ENCODE data around the gene PIP4K2C. TPM values are rescaled to one million over a fixed set of nuclear protein-coding genes. Genes with fewer than 3 reads are reported as not detected.
A peak's percentile ranks its signal among the peaks of the same experiment; 100 is the strongest.

PIP4K2C gene
- total and polyA plus RNA-seq, 2 of the 4 experiments (the other 2 are of a cell fraction): 12.5 to 23.1 TPM

GRCh38 chr12:57571926-57572762, 18.8 kb upstream of the PIP4K2C start:
- Histone ChIP-seq H3K36me3 (ENCODE audit: control insufficient read depth, insufficient read depth, low read length) (no peaks in the 10 kb centered on the region), H2AK5ac (ENCODE audit: low read depth, low read length) (no peak overlapping the region), H3K9me3 (ENCODE audit: control insufficient read depth, insufficient read depth, low read length) (no peaks in the 10 kb centered on the region), H4K20me1 (ENCODE audit: insufficient read depth, low read length) (no peaks in the 10 kb centered on the region), H3K27me3 (ENCODE audit: control insufficient read depth, insufficient read depth, low read length) (peaks cover 16% of the 10 kb centered on the region), H3K79me1 (ENCODE audit: low read depth in 1 of 2, low read length in 2 of 2) (no peaks in the 10 kb centered on the region), H3K4me2 (ENCODE audit: low read depth, low read length) (no peak overlapping the region), H3K18ac (ENCODE audit: low read depth, low read length) (no peak overlapping the region), H2AK9ac (replicated peaks; ENCODE audit: low read depth, low read length, poor library complexity) (peak overlapping the region; percentile 28), H4K91ac (ENCODE audit: insufficient read depth, low read depth, low read length) (no peak overlapping the region), H3K23ac (ENCODE audit: low read depth, low read length) (no peak overlapping the region), H3K4ac (ENCODE audit: low read depth, low read length) (no peak overlapping the region), H3K27ac (ENCODE audit: insufficient read depth, low read length) (no peak overlapping the region), H4K5ac (ENCODE audit: low read depth, low read length) (no peak overlapping the region), H2BK20ac (ENCODE audit: low read depth, low read length) (no peak overlapping the region), H4K8ac (ENCODE audit: low read depth in 2 of 2, low read length in 2 of 2) (no peak overlapping the region), H2BK120ac (ENCODE audit: low read depth, low read length) (no peak overlapping the region), H3K4me3 (ENCODE audit: insufficient read depth, low read depth, low read length) (no peak overlapping the region), H3K4me1 (ENCODE audit: control insufficient read depth, insufficient read depth, low read length) (no peaks in the 10 kb centered on the region), H2AFZ (replicated peaks; ENCODE audit: low read length, poor library complexity) (no peak overlapping the region), H2BK5ac (ENCODE audit: low read depth, low read length, poor library complexity, severe bottlenecking) (no peak overlapping the region), H2BK15ac (ENCODE audit: low read depth, low read length) (no peak overlapping the region), H3K9ac (ENCODE audit: low read depth, low read length) (no peak overlapping the region), H3K9me1 (ENCODE audit: insufficient read depth, low read length) (no peaks in the 10 kb centered on the region), H3K14ac (replicated peaks; ENCODE audit: low read depth, low read length) (no peak overlapping the region), H3K56ac (ENCODE audit: extremely low read depth, insufficient read depth, low read length) (no peak overlapping the region)
- ChIA-PET CTCF (no interaction called here), POLR2A (ENCODE audit: unreplicated experiment) (no interaction called here)
- dilution Hi-C loops (cut with HindIII; ENCODE audit: low sequenced_read_pairs, unreplicated experiment): loop anchor here (25.0 kb wide), 1 partner anchor 90 kb away; no protein-coding TSS in a partner anchor
- TF ChIP-seq CEBPB (IDR thresholded peaks at IDR 0.05; ENCODE audit: low read depth, low read length): no peak
- no peak for TF ChIP-seq BHLHE40 (IDR thresholded peaks at IDR 0.05; ENCODE audit: low read depth, low read length)
- no peak for TF ChIP-seq RCOR1 (IDR thresholded peaks at IDR 0.05; ENCODE audit: insufficient replicate concordance, low read length)
- no peak for TF ChIP-seq POLR2A (IDR thresholded peaks at IDR 0.05; ENCODE audit: low read depth, low read length)
- no peak for TF ChIP-seq SMC3 (IDR thresholded peaks at IDR 0.05; ENCODE audit: low read depth, low read length)
- no peak for TF ChIP-seq MAFK (IDR thresholded peaks at IDR 0.05; ENCODE audit: low read depth, low read length)
- TF ChIP-seq MXI1 (IDR thresholded peaks at IDR 0.05; ENCODE audit: borderline replicate concordance, low read depth, low read length): no peak
- no peak for TF ChIP-seq RFX5 (IDR thresholded peaks at IDR 0.05; ENCODE audit: low read depth, low read length)
- TF ChIP-seq FOS (IDR thresholded peaks at IDR 0.05; ENCODE audit: low read depth, low read length): no peak
- no peak for TF ChIP-seq RAD21 (IDR thresholded peaks at IDR 0.05; ENCODE audit: low read length)
- no peak for TF ChIP-seq MAZ (IDR thresholded peaks at IDR 0.05; ENCODE audit: borderline replicate concordance, low read depth, low read length)
- no peak for TF ChIP-seq CTCF (conservative IDR thresholded peaks at IDR 0.05; ENCODE audit: low read depth, low read length)
- no peak for TF ChIP-seq CHD1 (IDR thresholded peaks at IDR 0.05; ENCODE audit: low read depth, low read length)
- in situ Hi-C loops (cut with MboI; ENCODE audit: low sequenced_read_pairs): no loop called here
- DNase-seq (no peak), ATAC-seq (ENCODE audit: low read depth) (no peak)
- intact Hi-C loops (cut with micrococcal nuclease): no loop called here
- 93% methylated on average over 5 of the region's 12 CpGs; no CpG with 5 or more reads in 1 of the 2 experiments for whole genome bisulfite sequencing, 2 experiments (ENCODE audit: extremely low coverage in 2 of 2, insufficient read length in 1 of 2)
- no TSS peak for BruUV-seq (replicated peaks)

Measured in IMR-90 (cell line).